Liver (tissue), 9 donors: Measurements from ENCODE around the gene ATP6V1C2. TPM values are rescaled to one million over a fixed set of nuclear protein-coding genes. Genes with fewer than 3 reads are reported as not detected.

Experiments
- DNase-seq: peaks from one replicate; pipeline ENCODE4 v3.0.0-alpha.2; 2017; ENCODE audit warnings: low spot score
- H3K27ac ChIP-seq, 2 donors: one replicate each; pipeline ENCODE4 v1.7.0; 2013; ENCODE audit warnings: inconsistent platforms in 2 of 2, low read length in 2 of 2, control low read depth in 1 of 2, low read depth in 1 of 2, mild to moderate bottlenecking in 1 of 2
- H3K27me3 ChIP-seq, 4 donors: one replicate each; pipeline versions ENCODE4 v1.6.1 to v1.7.0; 2013; ENCODE audit warnings: low read length in 3 of 4, inconsistent platforms in 1 of 4, mild to moderate bottlenecking in 1 of 4, moderate library complexity in 1 of 4; ENCODE audit not compliant: control insufficient read depth in 4 of 4, insufficient read depth in 4 of 4
- H3K36me3 ChIP-seq, 4 donors: one replicate each; pipeline versions ENCODE4 v1.6.1 to v1.7.0; 2013; ENCODE audit warnings: low read length in 3 of 4, mild to moderate bottlenecking in 3 of 4, low read depth in 1 of 4, moderate library complexity in 1 of 4; ENCODE audit not compliant: control insufficient read depth in 4 of 4, insufficient read depth in 3 of 4
- H3K4me1 ChIP-seq, 4 donors: one replicate each; pipeline versions ENCODE4 v1.6.1 to v1.7.0; 2013; ENCODE audit warnings: low read length in 3 of 4, mild to moderate bottlenecking in 3 of 4, moderate library complexity in 1 of 4; ENCODE audit not compliant: control insufficient read depth in 4 of 4, insufficient read depth in 4 of 4
- H3K4me3 ChIP-seq, 3 donors: one replicate each; pipeline versions ENCODE4 v1.6.1 to v1.7.0; 2013; ENCODE audit warnings: low read length in 3 of 3, control low read depth in 1 of 3, low read depth in 1 of 3, mild to moderate bottlenecking in 1 of 3
- H3K9ac ChIP-seq, 2 donors: one replicate each; pipeline ENCODE4 v1.7.0; 2013; ENCODE audit warnings: low read length in 2 of 2, mild to moderate bottlenecking in 2 of 2, moderate library complexity in 2 of 2, control low read depth in 1 of 2, low read depth in 1 of 2
- H3K9me3 ChIP-seq, 4 donors: one replicate each; pipeline versions ENCODE4 v1.6.1 to v1.7.0; 2013; ENCODE audit warnings: low read length in 3 of 4; ENCODE audit not compliant: control insufficient read depth in 4 of 4
- ATF3 ChIP-seq: IDR thresholded peaks from 2 replicates; pipeline ENCODE4 v1.6.1; 2016; ENCODE audit warnings: antibody characterized with exemption
- CTCF ChIP-seq: fragments of 150-350 bp; IDR thresholded peaks from 2 replicates; pipeline ENCODE4 v1.5.1; 2017; ENCODE audit warnings: improper control_type of control experiment, low read depth, low read length; ENCODE audit not compliant: missing input control
- EGR1 ChIP-seq, 2 donors: IDR thresholded peaks; 2 replicates each; pipeline ENCODE4 v1.6.1; 2016 to 2018; ENCODE audit warnings: antibody characterized with exemption in 2 of 2, low read depth in 2 of 2
- FOXA1 ChIP-seq: IDR thresholded peaks from 2 replicates; pipeline ENCODE4 v1.6.1; 2016; ENCODE audit warnings: antibody characterized with exemption
- FOXA2 ChIP-seq: IDR thresholded peaks from 2 replicates; pipeline ENCODE4 v1.6.1; 2016; ENCODE audit warnings: antibody characterized with exemption
- GABPA ChIP-seq, 2 donors: IDR thresholded peaks in 1 of 2; conservative IDR thresholded peaks in 1 of 2; 2 replicates each; pipeline ENCODE4 v1.6.1; 2016; ENCODE audit warnings: antibody characterized with exemption in 2 of 2, mild to moderate bottlenecking in 1 of 2, moderate library complexity in 1 of 2
- HNF4A ChIP-seq, 2 donors: conservative IDR thresholded peaks; 2 replicates each; pipeline ENCODE4 v1.6.1; 2016; ENCODE audit warnings: antibody characterized with exemption in 2 of 2, mild to moderate bottlenecking in 2 of 2
- HNF4G ChIP-seq: IDR thresholded peaks from 2 replicates; pipeline ENCODE4 v1.6.1; 2016; ENCODE audit warnings: antibody characterized with exemption
- JUND ChIP-seq, 2 donors: IDR thresholded peaks; 2 replicates each; pipeline ENCODE4 v1.6.1; 2016; ENCODE audit warnings: antibody characterized with exemption in 2 of 2
- MAX ChIP-seq: IDR thresholded peaks from 2 replicates; pipeline ENCODE4 v1.6.1; 2016; ENCODE audit warnings: antibody characterized with exemption
- NR2F2 ChIP-seq: IDR thresholded peaks from 2 replicates; pipeline ENCODE4 v1.6.1; 2016; ENCODE audit warnings: antibody characterized with exemption
- RAD21 ChIP-seq, 2 donors: IDR thresholded peaks; 2 replicates each; pipeline ENCODE4 v1.6.1; 2016; ENCODE audit warnings: antibody characterized with exemption in 2 of 2, mild to moderate bottlenecking in 2 of 2
- REST ChIP-seq: IDR thresholded peaks from 2 replicates; pipeline ENCODE4 v1.6.1; 2016; ENCODE audit warnings: antibody characterized with exemption, mild to moderate bottlenecking
- RXRA ChIP-seq, 2 donors: IDR thresholded peaks; 2 replicates each; pipeline ENCODE4 v1.6.1; 2017 to 2018; ENCODE audit warnings: antibody characterized with exemption in 2 of 2, mild to moderate bottlenecking in 1 of 2
- SP1 ChIP-seq: IDR thresholded peaks from 2 replicates; pipeline ENCODE4 v1.6.1; 2018; ENCODE audit warnings: antibody characterized with exemption, mild to moderate bottlenecking
- TAF1 ChIP-seq: conservative IDR thresholded peaks from 2 replicates; pipeline ENCODE4 v1.6.1; 2016; ENCODE audit warnings: antibody characterized with exemption, mild to moderate bottlenecking
- YY1 ChIP-seq: IDR thresholded peaks from 2 replicates; pipeline ENCODE4 v1.6.1; 2016; ENCODE audit warnings: antibody characterized with exemption, mild to moderate bottlenecking
- ZBTB33 ChIP-seq: IDR thresholded peaks from 2 replicates; pipeline ENCODE4 v1.6.1; 2016; ENCODE audit warnings: antibody characterized with exemption
- WGBS: extraction: QIAGEN DNeasy Blood & Tissue Kit; methylation state at CpG from one replicate; pipeline ENCODE4 v1.1.7; 2013; 5-methylcytosine and 5-hydroxymethylcytosine counted together
- polyA plus RNA-seq, 2 donors: library from polyadenylated mRNA; stranded (reverse) in 1 of 2; unstranded in 1 of 2; fragments of 200-250 nt in 1 of 2; fragments of >200 nt in 1 of 2; fragmentation: Nextera tagmentation in 1 of 2; extraction: Ambion mirVana in 1 of 2; gene quantifications; one replicate each; pipeline versions ENCODE4 v1.2.1 to v1.2.3, GENCODE V29; 2013 to 2015
- total RNA-seq, 2 donors: library from RNA; depleted of rRNA; stranded (reverse); fragments of >200 nt; gene quantifications; one replicate each; pipeline ENCODE4 v1.2.3, GENCODE V29; 2014
- donor health status: healthy.
- donor health status: healthy.
- donor health status: healthy.
- donor health status: healthy.
- donor health status: healthy.

Gene ATP6V1C2
- total and polyA plus RNA-seq, 4 donors, result 0.08 to 0.66 (median 0.33) TPM

- H3K9me3 ChIP-seq, result no peaks in the 10 kb centered on the region
- no peak overlapping the region for H3K27ac ChIP-seq
- H3K4me3 ChIP-seq, result no peak overlapping the region
- H3K4me1 ChIP-seq, result no peaks in the 10 kb centered on the region
- no peaks in the 10 kb centered on the region for H3K36me3 ChIP-seq
- no peaks in the 10 kb centered on the region for H3K27me3 ChIP-seq
- TF ChIP-seq FOXA1 (no peak), NR2F2 (no peak), ATF3 (no peak), YY1 (no peak)
- DNase-seq, result no peak
- H3K9ac ChIP-seq, result no peak overlapping the region
- 90% methylated on average over 9 of the region's 9 CpGs for WGBS
Observed at GRCh38 chr2:10761591-10761990, 40.2 kb downstream of the ATP6V1C2 start.

GRCh38 chr2:10762651-10763460, 41.4 kb downstream of the ATP6V1C2 start:
- Histone ChIP-seq H3K9ac (no peak overlapping the region), H3K27ac (no peak overlapping the region)
- DNase-seq, result no peak

More at GRCh38 chr2:10762651-10763460, 41.4 kb downstream of the ATP6V1C2 start:
- H3K36me3 ChIP-seq, result no peaks in the 10 kb centered on the region
- no peaks in the 10 kb centered on the region for H3K4me1 ChIP-seq
- 52% methylated on average over 25 of the region's 25 CpGs for whole genome bisulfite sequencing
- H3K4me3 ChIP-seq, result no peak overlapping the region
- no peak for TF ChIP-seq HNF4A (conservative IDR thresholded peaks at IDR 0.05)
- TF ChIP-seq TAF1, result no peak
- no peak for TF ChIP-seq HNF4G
- TF ChIP-seq RXRA (IDR thresholded peaks at IDR 0.05), result no peak
- TF ChIP-seq NR2F2, result no peak
- no peak for TF ChIP-seq SP1
- no peak for TF ChIP-seq MAX
- TF ChIP-seq FOXA2, result no peak
- no peak for TF ChIP-seq ATF3
- TF ChIP-seq YY1, result no peak
- TF ChIP-seq EGR1 (IDR thresholded peaks at IDR 0.05; ENCODE audit: low read depth in 2 of 2), result no peak
- no peak for TF ChIP-seq RAD21 (IDR thresholded peaks at IDR 0.05)
- TF ChIP-seq REST, result no peak
- no peak for TF ChIP-seq CTCF
- no peak for TF ChIP-seq JUND (IDR thresholded peaks at IDR 0.05)
- TF ChIP-seq FOXA1, result no peak
- no peak for TF ChIP-seq GABPA (IDR thresholded peaks at IDR 0.05 in 1 of 2, conservative IDR thresholded peaks at IDR 0.05 in 1 of 2)
- no peak for TF ChIP-seq ZBTB33
- no peaks in the 10 kb centered on the region for H3K9me3 ChIP-seq
- H3K27me3 ChIP-seq, result no peaks in the 10 kb centered on the region
